NOMO-1 treated with DMSO at 0.1 percent for 48 hours (cell line): ENCODE results near the gene CABP2.
A peak's percentile ranks its signal among the peaks of the same experiment; 100 is the strongest.
"Not testable (repeated sequence)": the region's sequence is repeated elsewhere in the genome, so short reads cannot be mapped to it uniquely, and the experiment has no call there.

Source experiments
- DNase-seq: peaks from one replicate; lab custom pipeline; 2025; ENCODE audit not compliant: unreplicated experiment; lab: John Stamatoyannopoulos, UW

The CABP2 gene

GRCh38 chr11:67482275-67482826, 40.9 kb downstream of the CABP2 start:
- peak; percentile 88 for DNase-seq

DNA sequence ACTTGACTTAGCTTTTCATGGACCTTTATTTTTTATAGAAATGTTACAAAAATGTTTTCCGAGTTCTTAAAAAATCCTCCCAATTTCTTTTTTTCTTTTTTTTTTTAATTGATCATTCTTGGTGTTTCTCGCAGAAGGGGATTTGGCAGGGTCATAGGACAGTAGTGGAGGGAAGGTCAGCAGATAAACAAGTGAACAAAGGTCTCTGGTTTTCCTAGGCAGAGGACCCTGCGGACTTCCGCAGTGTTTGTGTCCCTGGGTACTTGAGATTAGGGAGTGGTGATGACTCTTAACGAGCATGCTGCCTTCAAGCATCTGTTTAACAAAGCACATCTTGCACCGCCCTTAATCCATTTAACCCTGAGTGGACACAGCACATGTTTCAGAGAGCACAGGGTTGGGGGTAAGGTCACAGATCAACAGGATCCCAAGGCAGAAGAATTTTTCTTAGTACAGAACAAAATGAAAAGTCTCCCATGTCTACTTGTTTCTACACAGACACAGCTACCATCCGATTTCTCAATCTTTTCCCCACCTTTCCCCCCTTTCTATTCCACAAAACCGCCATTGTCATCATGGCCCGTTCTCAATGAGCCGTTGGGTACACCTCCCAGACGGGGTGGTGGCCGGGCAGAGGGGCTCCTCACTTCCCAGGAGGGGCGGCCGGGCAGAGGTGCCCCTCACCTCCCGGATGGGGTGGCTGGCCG, 45.7 kb downstream of the CABP2 start:
- not testable (repeated sequence) for DNase-seq

GRCh38 chr11:67476692-67477091, 46.6 kb downstream of the CABP2 start:
- not testable (repeated sequence) for DNase-seq

DNA sequence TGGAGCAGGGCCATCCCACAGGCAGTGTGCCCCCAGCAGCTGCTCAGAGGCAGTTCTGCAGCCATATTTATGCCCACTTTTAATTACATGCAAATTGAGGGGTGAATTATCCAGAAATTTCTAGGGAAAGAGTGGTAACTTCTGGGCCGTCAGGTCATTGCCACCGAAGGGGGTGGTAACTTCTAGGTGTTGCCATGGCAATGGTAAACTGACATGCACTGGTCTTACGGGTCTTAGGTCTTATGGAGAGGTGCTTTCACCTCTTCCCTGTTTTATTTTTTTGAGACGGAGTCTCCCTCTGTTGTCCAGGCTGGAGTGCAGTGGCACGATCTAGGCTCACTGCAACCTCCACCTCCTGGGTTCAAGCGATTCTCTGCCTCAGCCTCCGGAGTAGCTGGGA, 50.4 kb downstream of the CABP2 start:
- no peak for DNase-seq

DNA sequence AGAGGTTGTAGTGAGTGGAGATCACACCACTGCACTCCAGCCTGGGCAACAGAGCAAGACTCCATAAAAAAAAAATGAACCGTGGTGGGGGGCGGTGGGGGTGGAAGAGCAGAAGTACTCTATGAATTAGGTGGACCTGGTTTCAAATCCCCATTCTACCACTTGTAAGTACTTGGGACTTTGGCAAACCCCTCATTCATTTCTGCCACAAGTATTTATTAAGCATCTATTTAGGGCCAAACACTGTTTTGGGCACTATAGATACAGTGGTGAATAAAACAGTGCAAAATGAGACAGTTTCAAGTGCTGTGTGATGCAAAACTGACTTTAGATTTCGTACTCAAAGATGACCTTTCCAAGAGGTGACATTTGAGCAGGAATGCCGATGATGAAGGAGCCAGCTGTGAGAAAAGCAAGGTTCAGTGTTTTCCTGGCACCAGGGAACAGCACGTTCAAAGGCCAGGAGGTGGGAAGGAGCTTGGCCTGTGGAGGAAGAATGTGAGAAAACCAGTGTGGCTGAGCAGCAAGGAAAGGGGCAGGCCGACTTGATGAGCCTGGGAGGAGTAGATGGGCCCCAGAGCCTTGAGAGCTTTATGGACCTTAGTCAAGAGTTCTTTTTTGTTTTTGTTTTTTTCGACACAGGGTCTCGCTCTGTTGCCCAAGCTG, 52.8 kb downstream of the CABP2 start:
- no peak for DNase-seq

DNA sequence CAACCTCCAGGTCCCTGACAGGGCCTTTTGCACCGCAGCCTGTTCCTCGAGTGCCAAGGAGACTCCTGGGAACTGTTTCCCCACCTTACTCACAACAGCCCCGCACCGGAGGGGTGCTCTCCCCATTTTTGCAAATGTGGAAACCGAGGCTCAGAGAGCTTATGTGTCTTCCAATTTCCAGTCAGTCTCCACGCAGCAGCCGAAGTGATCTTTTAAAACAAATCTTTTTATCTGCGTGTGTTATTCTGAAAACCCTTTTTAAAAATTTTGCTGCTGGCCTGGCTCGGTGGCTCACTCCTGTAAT, 53.8 kb downstream of the CABP2 start:
- DNase-seq: no peak
